ENCODE measurements around the gene RNASEH2C.
"Not testable (repeated sequence)": the region's sequence is repeated elsewhere in the genome, so short reads cannot be mapped to it uniquely, and the experiment has no call there.

The RNASEH2C gene

DNA sequence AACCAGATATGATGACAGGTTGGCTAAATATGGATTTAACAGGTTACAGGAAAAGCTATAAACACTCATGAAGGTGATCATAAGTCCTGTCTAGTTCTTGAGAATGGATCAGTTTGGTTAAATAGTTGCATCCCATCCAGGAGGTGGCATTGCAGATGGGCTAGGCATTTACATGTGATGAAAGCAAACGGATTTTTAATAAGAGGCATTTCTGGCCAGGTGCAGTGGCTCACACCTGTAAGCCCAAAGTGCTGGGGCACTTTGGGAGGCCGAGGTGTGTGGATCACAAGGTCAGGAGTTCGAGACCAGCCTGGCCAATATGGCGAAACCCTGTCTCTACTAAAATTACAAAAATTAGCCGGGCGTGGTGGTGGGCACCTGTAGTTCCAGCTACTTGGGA lies 37.1 kb downstream of the RNASEH2C start:
- DNase-seq (ENCODE audit: low read depth), result not testable (repeated sequence)

DNA sequence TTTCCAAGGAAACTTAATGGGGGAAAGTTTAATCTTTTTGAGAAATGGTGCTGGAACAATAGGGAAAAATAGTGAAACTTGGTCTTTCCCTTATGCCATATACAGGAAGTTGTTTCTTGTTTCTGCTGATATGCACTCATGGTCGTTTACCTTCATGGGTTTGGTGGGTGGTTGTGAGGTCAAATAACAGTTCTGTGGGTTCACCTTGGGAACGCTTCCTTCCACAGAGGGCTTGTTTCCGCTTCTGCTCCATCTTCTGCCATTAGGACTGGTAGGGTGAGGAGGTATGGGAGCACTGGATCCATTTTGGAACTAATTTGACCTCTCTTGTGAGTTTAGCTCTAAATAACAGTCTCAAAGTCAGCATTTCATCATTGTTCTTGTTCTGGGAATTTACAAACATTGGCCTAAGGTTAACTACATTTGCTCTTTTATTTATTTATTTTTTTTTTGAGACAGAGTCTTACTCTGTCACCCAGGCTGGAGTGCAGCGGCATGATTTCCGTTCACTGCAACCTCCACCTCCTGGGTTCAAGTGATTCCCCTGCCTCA lies 40.3 kb downstream of the RNASEH2C start:
- no peak for DNase-seq (ENCODE audit: low read depth)

GRCh38 chr11:65672982-65673381 lies 47.6 kb downstream of the RNASEH2C start:
- no peak for DNase-seq (ENCODE audit: low read depth)

DNA sequence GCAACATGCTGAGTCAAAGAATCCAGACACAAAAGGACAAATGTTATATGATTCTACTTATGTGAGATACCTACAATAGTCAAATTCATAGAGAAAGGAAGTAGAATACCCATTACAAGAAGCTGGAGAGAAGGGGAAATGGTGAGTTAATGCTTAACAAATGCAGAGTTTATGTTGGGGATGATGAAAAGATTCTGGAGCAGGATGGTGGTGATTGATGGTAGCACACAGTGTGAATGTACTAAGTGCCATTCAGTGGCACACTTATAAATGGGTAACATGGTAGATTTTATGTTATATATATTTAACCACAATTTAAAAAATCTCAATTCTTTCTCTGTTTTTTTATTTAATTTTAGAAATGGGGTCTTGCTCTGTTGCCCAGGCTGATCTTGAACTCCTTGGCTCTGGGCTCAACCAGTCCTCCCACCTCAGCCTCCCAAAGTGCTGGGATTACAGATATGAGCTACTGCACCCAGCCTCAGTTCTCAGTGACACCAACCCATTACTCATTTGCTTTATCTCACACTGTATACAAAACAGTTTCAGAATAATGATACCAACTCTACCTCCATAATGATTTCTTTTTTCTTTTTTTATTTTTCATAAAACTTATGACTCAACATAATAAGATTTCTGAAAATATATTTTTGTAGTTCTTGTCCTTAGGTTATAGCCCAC lies 48.3 kb downstream of the RNASEH2C start:
- DNase-seq (ENCODE audit: low read depth), result no peak
